GM12872 (cell line): ENCODE results near the gene SIGLEC7.

Experiments used
- TF ChIP-seq, protein P1 (sequence below): IDR thresholded peaks from 3 replicates; pipeline ENCODE4 v1.5.1; 2011; ENCODE audit warnings: low read depth, mild to moderate bottlenecking, low read length, moderate library complexity; ENCODE audit not compliant: insufficient read depth

The SIGLEC7 gene

DNA sequence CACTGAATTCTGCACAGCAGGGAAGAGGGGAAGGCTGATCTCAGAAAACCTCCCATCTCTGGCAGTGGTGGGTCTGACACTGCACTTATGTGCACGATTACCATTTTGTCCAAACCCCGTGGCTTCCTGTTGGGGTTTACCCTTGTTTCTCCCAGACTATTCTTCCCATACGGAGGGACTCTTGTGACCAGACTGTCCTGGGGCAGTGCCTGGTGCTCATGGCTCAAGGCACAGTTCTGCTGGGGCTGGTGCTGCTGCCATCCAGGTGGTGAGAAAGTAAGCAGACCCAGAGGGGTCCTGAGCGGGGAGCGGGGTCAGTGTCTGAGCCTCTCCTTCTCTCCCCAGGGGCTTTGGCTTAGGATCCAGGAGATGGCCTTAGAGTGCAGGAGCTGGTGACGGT, 22.5 kb upstream of the SIGLEC7 start:
- TF ChIP-seq, protein P1, sequence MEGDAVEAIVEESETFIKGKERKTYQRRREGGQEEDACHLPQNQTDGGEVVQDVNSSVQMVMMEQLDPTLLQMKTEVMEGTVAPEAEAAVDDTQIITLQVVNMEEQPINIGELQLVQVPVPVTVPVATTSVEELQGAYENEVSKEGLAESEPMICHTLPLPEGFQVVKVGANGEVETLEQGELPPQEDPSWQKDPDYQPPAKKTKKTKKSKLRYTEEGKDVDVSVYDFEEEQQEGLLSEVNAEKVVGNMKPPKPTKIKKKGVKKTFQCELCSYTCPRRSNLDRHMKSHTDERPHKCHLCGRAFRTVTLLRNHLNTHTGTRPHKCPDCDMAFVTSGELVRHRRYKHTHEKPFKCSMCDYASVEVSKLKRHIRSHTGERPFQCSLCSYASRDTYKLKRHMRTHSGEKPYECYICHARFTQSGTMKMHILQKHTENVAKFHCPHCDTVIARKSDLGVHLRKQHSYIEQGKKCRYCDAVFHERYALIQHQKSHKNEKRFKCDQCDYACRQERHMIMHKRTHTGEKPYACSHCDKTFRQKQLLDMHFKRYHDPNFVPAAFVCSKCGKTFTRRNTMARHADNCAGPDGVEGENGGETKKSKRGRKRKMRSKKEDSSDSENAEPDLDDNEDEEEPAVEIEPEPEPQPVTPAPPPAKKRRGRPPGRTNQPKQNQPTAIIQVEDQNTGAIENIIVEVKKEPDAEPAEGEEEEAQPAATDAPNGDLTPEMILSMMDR = no peak

DNA sequence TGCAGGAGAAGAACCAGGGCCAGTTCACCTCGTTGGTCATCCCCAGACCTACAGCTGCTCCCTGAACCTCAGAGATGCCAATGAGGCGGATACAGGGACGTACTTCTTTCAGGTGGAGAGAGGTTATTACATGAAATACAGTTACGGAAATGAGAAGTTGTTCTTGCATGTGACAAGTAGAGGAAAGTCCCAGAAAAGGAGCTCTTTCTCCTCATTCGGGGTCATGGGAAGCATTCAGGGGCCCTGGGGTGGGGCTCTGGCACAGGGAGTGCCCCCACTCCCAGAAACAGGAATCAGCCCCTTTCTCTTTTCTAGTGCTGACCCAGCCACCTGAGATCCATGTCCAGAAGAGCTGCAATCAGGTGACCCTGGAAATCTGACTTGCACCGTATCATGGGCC, 21.9 kb upstream of the SIGLEC7 start:
- TF ChIP-seq, protein P1 = no peak

DNA sequence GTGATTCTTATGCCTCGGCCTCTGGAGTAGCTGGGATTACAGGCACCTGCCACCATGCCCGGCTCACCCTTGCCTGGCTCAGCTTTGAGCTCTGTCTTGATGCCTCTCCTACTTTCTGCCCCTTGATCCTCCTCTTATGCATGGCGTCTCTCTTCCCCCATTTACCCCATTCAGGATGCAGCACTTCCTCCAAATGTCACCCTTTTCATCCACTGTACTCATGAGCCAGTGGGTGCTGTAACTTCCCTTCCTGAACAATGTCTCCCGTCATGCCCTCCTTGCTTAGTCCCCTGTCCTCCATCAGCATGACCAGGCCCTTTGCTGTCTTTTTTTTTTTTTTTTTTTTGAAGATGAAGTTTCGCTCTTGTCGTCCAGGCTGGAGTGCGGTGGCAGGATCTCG, 20.8 kb upstream of the SIGLEC7 start:
- TF ChIP-seq, protein P1 = no peak

DNA sequence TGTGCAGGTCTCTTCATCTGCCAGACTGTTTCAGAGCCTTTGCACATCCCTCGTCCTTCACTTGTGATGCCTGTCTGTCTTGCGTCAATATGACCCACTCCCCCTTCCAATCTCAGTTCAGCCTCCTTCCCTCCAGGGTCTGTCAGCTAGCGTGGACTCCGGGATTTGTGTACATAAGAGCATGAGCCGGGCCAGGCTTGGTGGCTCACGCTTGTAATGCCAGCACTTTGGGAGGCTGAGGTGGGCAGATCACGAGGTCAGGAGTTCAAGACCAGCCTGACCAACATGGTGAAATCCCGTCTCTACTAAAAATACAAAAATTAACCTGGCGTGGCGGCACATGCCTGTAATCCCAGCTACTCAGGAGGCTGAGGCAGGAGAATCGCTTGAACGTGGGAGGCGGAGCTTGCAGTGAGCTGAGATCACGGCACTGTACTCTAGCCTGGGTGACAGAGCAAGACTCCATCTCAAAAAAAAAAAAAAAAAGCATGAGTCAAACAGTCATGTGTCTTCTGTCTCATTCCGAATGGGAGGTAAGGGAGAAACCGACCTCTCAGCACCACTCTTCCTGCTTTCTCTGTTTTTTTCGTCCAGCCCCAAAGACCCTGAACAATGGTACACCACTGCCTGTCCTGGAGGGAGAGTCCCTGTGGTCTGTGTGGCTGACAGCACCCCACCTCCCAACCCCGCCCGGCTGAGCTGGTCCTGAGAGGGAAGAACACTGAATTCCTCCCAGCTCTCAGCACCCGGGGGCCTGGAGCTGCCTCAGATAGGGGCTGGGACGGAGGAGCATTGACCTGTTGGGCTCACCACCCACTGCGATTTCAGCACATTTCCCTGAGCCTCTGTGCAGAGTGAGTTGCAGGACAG, 19.8 kb upstream of the SIGLEC7 start:
- TF ChIP-seq, protein P1 = no peak

DNA sequence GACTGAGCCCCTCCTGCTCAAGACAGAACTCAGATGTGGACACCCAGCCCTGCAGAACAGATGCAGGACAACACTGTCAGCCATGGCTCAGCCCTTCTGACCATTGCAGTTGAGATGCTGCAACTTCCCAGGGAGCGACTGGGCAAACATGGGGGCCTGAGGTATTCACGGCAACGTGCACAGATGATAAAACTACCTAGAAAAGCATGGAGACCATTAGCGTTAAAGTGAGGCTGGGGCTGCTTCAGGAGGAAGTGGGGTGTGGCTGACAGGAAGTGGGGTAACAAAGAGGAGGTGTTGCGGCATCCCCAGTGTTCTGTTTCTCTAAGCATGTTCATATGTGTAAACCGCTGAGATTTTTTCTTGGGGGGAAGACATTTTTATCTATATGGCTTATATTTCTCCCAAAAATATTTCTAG, 18.7 kb upstream of the SIGLEC7 start:
- TF ChIP-seq, protein P1 = no peak

DNA sequence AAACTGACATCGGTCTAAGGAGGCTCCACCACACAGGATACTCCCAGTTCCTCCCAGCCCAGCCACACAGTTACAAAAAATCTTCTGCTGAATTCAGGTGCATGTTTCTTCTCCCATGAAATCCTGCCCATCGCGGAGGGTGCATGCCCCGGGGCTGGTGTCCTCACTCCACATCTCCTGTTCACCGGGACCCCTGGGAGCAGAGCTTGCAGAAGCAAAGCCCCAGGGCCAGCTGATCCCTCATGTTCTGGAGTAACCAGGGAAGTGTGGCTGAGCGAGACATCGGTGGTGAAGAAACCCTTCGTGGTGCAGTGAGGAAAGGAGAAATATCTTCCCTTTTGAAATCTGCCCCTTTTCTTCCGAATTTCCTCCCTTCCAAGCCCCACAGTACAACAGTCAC, 18.3 kb upstream of the SIGLEC7 start:
- TF ChIP-seq, protein P1 = no peak

DNA sequence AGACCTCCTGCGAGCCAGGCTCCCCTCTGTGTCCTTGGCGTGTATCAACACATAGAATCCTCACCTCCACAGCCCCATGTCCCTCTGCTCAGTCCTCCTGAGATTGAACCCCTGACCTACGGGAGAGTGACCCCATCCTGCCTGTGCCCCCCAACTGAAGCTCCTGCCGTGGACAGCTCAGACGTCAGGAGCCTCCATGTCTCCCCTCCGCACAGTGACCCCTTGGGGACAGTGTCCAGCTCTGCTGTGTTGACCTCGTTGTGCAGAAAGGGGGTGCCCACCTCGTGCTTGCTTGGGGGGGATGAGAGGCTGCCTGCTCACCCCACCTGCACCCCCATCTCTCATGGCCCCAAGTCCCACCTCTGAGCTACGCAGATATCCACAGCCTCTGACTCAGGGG, 17.9 kb upstream of the SIGLEC7 start:
- TF ChIP-seq, protein P1 = no peak
